ENCODE data around the gene CALCOCO1. TPM values are rescaled to one million over a fixed set of nuclear protein-coding genes. Genes with fewer than 3 reads are reported as not detected.
A peak's percentile ranks its signal among the peaks of the same experiment; 100 is the strongest.
"Not testable (repeated sequence)": the region's sequence is repeated elsewhere in the genome, so short reads cannot be mapped to it uniquely, and the experiment has no call there.

Gene CALCOCO1
- total and polyA plus RNA-seq, 12 donors: 48.0 to 187 (median 122) TPM

DNA sequence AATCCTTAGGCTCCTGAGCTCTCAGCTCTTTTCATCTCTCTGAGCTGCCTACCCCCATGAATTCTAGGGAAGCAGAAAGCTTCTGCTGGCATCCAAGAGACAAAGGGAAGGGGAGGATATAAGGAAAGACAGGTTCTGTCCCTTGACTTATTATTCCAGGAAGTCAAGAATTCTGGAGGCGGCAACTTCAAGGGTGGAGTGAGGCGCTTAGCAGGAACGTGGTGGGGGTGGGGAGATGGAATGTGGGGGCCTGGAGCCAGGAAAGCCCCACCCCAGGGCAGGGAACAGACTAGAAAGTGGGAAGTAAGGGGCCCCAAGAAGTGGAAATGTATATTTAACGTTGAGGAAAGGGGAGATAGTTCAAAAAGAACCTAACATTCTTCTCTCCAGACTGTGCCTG, 1.4 kb downstream of the CALCOCO1 start:
- no peak overlapping the region for H3K27ac ChIP-seq
- intact Hi-C loops (cut with DNase I): no loop called here

GRCh38 chr12:53722450-53723041, 4.7 kb downstream of the CALCOCO1 start:
- Histone ChIP-seq H3K4me1 (replicated peaks in 1 of 2) (peaks cover 5 to 17% of the 10 kb centered on the region in 2 donors), H3K4me3 (no peak overlapping the region), H3K27me3 (no peaks in the 10 kb centered on the region), H3K36me3 (replicated peaks in 1 of 2) (peaks cover 0 to 74% of the 10 kb centered on the region in 2 donors), H3K27ac (no peak overlapping the region), H3K9me3 (replicated peaks in 1 of 3) (no peaks in the 10 kb centered on the region)
- DNase-seq: no peak
- intact Hi-C loops (cut with DNase I): no loop called here
- TF ChIP-seq POLR2A (IDR thresholded peaks at IDR 0.05): no peak
- TF ChIP-seq, protein P1, sequence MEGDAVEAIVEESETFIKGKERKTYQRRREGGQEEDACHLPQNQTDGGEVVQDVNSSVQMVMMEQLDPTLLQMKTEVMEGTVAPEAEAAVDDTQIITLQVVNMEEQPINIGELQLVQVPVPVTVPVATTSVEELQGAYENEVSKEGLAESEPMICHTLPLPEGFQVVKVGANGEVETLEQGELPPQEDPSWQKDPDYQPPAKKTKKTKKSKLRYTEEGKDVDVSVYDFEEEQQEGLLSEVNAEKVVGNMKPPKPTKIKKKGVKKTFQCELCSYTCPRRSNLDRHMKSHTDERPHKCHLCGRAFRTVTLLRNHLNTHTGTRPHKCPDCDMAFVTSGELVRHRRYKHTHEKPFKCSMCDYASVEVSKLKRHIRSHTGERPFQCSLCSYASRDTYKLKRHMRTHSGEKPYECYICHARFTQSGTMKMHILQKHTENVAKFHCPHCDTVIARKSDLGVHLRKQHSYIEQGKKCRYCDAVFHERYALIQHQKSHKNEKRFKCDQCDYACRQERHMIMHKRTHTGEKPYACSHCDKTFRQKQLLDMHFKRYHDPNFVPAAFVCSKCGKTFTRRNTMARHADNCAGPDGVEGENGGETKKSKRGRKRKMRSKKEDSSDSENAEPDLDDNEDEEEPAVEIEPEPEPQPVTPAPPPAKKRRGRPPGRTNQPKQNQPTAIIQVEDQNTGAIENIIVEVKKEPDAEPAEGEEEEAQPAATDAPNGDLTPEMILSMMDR (IDR thresholded peaks at IDR 0.05): no peak
- 87 to 91% (median 90%) methylated on average over 3 of the region's 3 CpGs for WGBS, 4 donors

More for the DNA sequence above, 1.4 kb downstream of the CALCOCO1 start:
- 37 to 48% (median 47%) methylated on average over 4 of the region's 4 CpGs for WGBS, 4 donors
- H3K36me3 ChIP-seq (replicated peaks in 1 of 2): peaks cover 0 to 42% of the 10 kb centered on the region in 2 donors
- no peak for DNase-seq
- H3K27me3 ChIP-seq: no peaks in the 10 kb centered on the region
- peaks cover 5 to 17% of the 10 kb centered on the region in 2 donors for H3K4me1 ChIP-seq (replicated peaks in 1 of 2)
- H3K9me3 ChIP-seq (replicated peaks in 1 of 3): no peaks in the 10 kb centered on the region
- TF ChIP-seq, protein P1 (IDR thresholded peaks at IDR 0.05): no peak
- no peak for TF ChIP-seq POLR2A (IDR thresholded peaks at IDR 0.05)
- peak overlapping the region in 1 of 4 donors; percentile 56 for H3K4me3 ChIP-seq

DNA sequence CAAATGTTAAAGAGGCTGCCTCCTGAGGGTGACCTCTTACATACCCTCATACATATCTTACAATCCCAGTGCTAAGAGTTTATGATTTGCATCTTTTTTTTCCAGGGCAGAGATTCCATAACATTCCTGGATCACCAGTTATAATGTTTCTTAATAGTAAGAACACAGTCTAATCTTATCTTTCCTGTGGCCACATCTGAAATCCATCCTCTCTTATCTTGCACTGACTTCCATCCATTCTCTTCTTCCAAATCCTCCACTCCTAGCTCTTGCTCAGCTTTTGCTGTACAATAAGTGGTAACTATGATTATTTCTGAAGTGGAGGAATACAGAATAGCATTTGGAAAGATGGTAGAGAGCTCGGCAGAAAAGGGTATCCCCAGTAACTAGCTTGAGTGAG, 6.3 kb downstream of the CALCOCO1 start:
- intact Hi-C loops (cut with DNase I): no loop called here
- Histone ChIP-seq H3K36me3 (replicated peaks in 1 of 2) (peaks cover 0 to 86% of the 10 kb centered on the region in 2 donors), H3K9me3 (replicated peaks in 1 of 3) (no peaks in the 10 kb centered on the region), H3K27ac (no peak overlapping the region), H3K4me1 (replicated peaks in 1 of 2) (peaks cover 0 to 9% of the 10 kb centered on the region in 2 donors), H3K27me3 (no peaks in the 10 kb centered on the region), H3K4me3 (no peak overlapping the region)
- WGBS, 4 donors: 83 to 90% (median 87%) methylated on average over 1 of the region's 1 CpG
- DNase-seq: no peak
- no peak for TF ChIP-seq POLR2A (IDR thresholded peaks at IDR 0.05)
- TF ChIP-seq, protein P1 (IDR thresholded peaks at IDR 0.05): no peak

- intact Hi-C loops (cut with DNase I): no loop called here
- DNase-seq: no peak
- H3K36me3 ChIP-seq (replicated peaks in 1 of 2): peaks cover 0 to 96% of the 10 kb centered on the region in 2 donors
- no peak overlapping the region for H3K4me3 ChIP-seq
- no peaks in the 10 kb centered on the region for H3K9me3 ChIP-seq (replicated peaks in 1 of 3)
- WGBS, 4 donors: 74 to 79% (median 75%) methylated on average over 2 of the region's 2 CpGs
- H3K4me1 ChIP-seq (replicated peaks in 1 of 2): no peaks in the 10 kb centered on the region
- no peak overlapping the region for H3K27ac ChIP-seq
- TF ChIP-seq, protein P1 (IDR thresholded peaks at IDR 0.05): no peak
- no peak for TF ChIP-seq POLR2A (IDR thresholded peaks at IDR 0.05)
- no peaks in the 10 kb centered on the region for H3K27me3 ChIP-seq
Observed at GRCh38 chr12:53719649-53720048, 7.6 kb downstream of the CALCOCO1 start.

DNA sequence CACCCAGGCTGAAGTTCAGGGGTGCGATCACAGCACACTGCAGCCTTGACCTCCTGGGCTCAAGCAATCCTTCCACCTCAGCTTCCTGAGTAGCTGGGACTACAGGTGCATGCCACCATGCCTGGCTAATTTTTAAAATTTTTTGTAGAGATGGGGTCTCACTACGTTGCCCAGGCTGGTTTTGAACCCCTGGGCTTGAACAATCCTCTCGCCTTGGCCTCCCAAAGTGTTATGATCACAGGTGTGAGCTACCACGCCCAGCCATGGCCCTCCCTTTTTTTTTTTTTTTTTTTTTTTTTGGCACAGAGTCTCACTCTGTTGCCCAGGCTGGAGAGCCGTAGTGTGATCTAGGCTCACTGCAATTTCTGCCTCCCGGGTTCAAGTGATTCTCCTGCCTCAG, 8.7 kb downstream of the CALCOCO1 start:
- DNase-seq; H3K4me1 ChIP-seq (replicated peaks in 1 of 2); intact Hi-C loops (cut with DNase I); H3K27ac ChIP-seq; H3K4me3 ChIP-seq; H3K27me3 ChIP-seq; H3K9me3 ChIP-seq (replicated peaks in 1 of 3): not testable (repeated sequence)
- H3K36me3 ChIP-seq (replicated peaks in 1 of 2): peaks cover 0 to 96% of the 10 kb centered on the region in 2 donors
- 88 to 93% (median 90%) methylated on average over 6 of the region's 6 CpGs for WGBS, 4 donors

All from adrenal gland (tissue), 12 donors.